RWPE1 (cell line): Measurements from ENCODE around the gene SLC7A14.

Experiments used
- CTCF ChIA-PET: fragments of 350-600 bp; sonication (Branson Sonifier 250); formaldehyde crosslinking; extraction: SDS; loops from one replicate; lab custom pipeline; 2021; lab: Yijun Ruan, JAX
- POLR2A ChIA-PET: fragments of 400-600 bp; formaldehyde crosslinking; extraction: SDS; loops from one replicate; lab custom pipeline; 2020; ENCODE audit warnings: antibody characterized with exemption; ENCODE audit not compliant: low non-redundant PET; lab: Yijun Ruan, JAX
- DNase-seq: peaks from one replicate; pipeline ENCODE4 v3.0.0; 2012; ENCODE audit warnings: low spot score
- H3K27ac ChIP-seq: fragments of 450-650 bp; 2 replicates; pipeline ENCODE4 v1.5.1; 2017
- TF ChIP-seq, protein P1 (sequence below): fragments of 450-650 bp; conservative IDR thresholded peaks from 2 replicates; pipeline ENCODE4 v1.5.1; 2017; ENCODE audit warnings: low read depth, mild to moderate bottlenecking

The SLC7A14 gene

DNA sequence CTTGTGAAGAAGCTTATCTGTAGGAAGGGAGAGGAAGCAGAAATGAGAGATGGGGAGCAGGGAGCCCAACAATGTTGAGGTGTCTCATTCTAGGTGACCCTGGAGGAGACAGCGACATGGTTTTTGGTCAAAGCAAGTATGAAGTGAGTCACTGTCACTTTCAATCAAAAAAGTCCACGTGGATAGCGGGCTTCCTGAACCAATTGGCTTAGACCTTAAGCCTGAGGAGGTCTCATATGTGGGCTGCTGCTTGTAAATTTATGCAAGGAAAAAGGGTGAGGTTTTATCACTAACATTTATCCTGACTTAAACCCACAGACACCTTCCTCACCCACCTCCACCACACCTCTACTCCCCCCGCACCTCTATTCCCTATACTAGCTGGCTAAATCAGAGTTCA lies 144.5 kb downstream of the SLC7A14 start:
- H3K27ac ChIP-seq, result no peak overlapping the region
- DNase-seq, result no peak
- ChIA-PET POLR2A (no interaction called here), CTCF (no interaction called here)
- TF ChIP-seq, protein P1, sequence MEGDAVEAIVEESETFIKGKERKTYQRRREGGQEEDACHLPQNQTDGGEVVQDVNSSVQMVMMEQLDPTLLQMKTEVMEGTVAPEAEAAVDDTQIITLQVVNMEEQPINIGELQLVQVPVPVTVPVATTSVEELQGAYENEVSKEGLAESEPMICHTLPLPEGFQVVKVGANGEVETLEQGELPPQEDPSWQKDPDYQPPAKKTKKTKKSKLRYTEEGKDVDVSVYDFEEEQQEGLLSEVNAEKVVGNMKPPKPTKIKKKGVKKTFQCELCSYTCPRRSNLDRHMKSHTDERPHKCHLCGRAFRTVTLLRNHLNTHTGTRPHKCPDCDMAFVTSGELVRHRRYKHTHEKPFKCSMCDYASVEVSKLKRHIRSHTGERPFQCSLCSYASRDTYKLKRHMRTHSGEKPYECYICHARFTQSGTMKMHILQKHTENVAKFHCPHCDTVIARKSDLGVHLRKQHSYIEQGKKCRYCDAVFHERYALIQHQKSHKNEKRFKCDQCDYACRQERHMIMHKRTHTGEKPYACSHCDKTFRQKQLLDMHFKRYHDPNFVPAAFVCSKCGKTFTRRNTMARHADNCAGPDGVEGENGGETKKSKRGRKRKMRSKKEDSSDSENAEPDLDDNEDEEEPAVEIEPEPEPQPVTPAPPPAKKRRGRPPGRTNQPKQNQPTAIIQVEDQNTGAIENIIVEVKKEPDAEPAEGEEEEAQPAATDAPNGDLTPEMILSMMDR, result no peak

DNA sequence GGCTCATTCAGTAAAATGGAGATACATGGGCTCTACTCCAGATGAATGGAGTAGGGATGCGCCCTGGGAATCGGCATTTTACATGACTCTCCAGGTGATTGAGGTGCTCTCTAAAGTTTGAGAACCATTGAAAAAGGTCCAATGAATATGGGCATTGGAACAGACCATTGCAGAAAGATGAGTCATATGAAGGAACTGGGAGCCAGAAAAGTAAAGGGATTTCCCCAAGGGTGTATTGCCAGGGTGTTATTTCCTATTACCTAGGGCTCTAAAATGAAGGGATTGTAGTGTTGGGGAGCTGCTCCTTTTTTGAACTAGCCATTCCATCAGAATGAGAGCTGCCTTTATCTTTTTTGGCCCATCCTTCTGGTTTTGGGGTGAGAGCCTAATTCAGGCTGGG lies 145.5 kb downstream of the SLC7A14 start:
- no peak overlapping the region for H3K27ac ChIP-seq
- peak; percentile 59 for DNase-seq
- CTCF ChIA-PET, result interaction anchor here (1.5 kb wide), 1 partner anchor 59 kb away, joined by 4 read pairs; no protein-coding TSS in a partner anchor
- POLR2A ChIA-PET, result no interaction called here
- TF ChIP-seq, protein P1, result no peak

DNA sequence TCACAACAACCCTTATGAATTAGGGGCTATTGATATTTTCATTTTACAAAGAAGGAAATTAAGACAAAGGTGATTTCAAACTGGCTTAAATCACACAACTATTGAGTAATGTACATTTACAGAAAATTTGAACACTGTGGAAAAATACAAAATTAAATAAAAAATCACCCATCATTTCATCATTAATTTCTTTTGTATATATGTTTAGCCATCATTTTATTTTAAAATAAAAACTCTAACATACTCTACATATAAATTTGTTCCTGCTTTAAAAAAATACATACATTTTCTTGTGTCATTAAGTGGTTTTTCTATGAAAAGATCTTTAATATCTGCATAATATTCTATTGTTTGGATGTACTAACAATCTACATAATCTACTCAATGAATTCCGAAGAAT lies 147.0 kb downstream of the SLC7A14 start:
- no peak overlapping the region for H3K27ac ChIP-seq
- TF ChIP-seq, protein P1, result no peak
- DNase-seq, result no peak
- POLR2A ChIA-PET, result no interaction called here
- CTCF ChIA-PET, result no interaction called here

DNA sequence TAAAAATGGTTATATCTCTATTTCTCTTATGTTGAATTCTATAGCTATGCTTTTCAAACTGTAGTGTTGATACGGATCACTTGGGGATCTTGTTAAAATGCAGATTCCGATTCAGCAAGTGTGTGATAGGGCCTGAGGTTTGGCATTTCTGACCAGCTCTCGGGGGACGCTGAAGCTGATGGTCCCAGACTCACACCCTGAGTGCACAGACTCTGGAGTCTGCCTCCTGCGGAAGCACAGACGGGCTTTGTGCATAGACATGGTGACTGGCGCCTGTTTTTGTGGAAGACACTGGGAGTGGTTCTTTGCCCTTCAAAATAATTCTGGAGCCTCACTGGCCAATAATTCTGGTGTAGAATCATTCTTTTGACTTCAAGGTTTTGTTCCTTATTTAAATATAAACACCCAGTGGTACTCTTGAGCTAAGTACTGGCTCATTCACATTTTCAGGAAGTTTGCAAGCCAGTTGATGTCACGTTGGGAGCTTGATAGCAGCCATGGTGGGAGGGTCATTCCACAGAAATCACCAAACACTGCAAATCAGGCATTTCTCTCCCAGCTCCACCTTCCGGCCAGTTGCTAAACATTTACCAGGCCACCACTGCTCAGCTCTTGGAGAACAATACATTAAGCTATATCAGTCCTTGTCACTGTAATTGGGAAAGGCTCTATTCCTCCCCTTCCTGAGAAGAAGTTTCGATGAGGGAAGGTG lies 148.0 kb downstream of the SLC7A14 start:
- DNase-seq, result no peak
- POLR2A ChIA-PET, result no interaction called here

DNA sequence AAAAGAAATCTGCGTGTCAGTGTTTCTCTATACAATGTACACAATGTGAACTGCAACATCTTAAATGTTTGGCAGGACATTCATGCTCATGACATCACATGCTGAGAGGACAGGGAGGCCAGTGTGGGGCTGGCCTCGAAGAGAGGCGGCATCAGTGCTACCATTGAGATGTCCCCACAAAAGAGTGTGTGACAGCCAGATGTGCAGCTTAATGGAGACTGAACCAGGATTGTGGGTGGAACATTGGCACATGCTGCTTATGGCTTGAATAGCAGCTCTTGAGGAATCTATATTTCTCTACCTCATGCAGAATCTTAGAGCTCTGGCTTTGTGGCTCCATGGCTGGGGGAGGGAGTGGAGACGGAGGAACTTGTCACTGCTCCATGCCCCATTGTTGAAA lies 148.7 kb downstream of the SLC7A14 start:
- TF ChIP-seq, protein P1, result no peak
- ChIA-PET POLR2A (no interaction called here), CTCF (interaction anchor here (0.5 to 0.7 kb wide), 2 partner anchors 38 to 80 kb away, joined by 3 read pairs; no protein-coding TSS in a partner anchor)
- no peak for DNase-seq
- no peak overlapping the region for H3K27ac ChIP-seq

More for the DNA sequence above, 148.0 kb downstream of the SLC7A14 start:
- CTCF ChIA-PET, result interaction anchor here (0.7 kb wide), 1 partner anchor 79 kb away, joined by 3 read pairs; no protein-coding TSS in a partner anchor
- no peak overlapping the region for H3K27ac ChIP-seq
- TF ChIP-seq, protein P1, result no peak

DNA sequence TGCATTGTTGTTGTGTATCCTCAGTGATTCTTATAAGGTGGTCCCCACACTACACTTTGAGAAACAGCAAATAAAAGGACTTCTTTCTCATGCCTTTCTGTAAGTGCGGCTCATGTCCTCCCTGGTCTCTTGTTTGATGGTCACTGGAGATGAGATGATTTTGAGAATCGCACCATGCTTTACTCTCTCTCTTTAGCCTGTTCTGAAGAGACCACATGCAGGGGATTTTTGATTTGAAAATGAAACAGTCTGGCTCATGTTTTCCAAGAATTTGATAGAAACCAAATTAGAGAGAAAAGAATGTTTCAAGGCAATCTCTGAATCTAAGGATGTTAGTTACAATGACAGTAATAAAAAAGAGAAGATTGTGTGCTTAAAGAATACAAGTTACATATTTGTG lies 149.2 kb downstream of the SLC7A14 start:
- TF ChIP-seq, protein P1, result no peak
- no peak overlapping the region for H3K27ac ChIP-seq
- POLR2A ChIA-PET, result no interaction called here
- no peak for DNase-seq
- CTCF ChIA-PET, result interaction anchor here (0.5 kb wide), 1 partner anchor 38 kb away, joined by 3 read pairs; no protein-coding TSS in a partner anchor
